C1 segment of cervical spinal cord (tissue), 14 donors: ENCODE results near the gene CCDC88A.
"Not testable (repeated sequence)": the region's sequence is repeated elsewhere in the genome, so short reads cannot be mapped to it uniquely, and the experiment has no call there.

ENCODE experiments used
- DNase-seq, 14 donors: peaks; one replicate each; lab custom pipeline; 2025; lab: John Stamatoyannopoulos, UW

Gene CCDC88A

DNA sequence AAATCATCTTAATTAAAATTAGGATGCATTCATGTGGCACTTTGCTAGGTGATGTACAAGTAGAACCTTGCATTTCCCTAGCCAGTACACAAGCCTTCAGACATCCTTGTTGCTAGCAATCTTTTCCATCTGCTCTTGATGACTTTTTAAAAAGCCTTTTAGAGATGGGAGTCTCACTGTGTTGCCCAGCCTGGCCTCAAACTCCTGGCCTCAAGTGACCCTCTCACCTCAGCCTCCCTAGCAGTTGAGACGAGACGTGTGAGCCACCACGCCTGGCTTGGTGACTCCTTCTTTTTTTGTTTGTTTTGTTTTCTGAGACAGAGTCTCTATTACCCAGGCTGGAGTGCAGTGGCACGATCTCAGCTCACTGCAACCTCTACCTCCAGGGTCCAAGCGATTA is 1.7 kb upstream of the CCDC88A start:
- DNase-seq, result no peak

DNA sequence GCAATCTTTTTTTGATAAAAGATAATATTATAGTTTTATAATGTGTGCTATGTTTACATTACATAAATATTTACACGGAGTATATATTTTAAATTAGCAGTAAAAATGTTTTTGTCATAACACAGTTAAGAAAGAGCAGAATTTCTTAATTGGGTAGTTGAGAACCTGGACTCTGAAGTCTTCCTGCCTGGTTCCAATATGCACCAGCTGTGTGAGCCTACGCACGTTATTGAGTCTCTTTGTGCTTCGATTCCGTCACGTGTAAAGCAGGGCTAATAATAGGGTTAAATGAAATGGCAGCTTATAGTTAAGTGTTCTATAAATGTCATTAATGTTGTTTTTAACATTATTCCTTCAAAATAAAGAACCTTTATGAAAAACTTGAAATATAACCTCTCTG is 1.2 kb upstream of the CCDC88A start:
- no peak for DNase-seq

DNA sequence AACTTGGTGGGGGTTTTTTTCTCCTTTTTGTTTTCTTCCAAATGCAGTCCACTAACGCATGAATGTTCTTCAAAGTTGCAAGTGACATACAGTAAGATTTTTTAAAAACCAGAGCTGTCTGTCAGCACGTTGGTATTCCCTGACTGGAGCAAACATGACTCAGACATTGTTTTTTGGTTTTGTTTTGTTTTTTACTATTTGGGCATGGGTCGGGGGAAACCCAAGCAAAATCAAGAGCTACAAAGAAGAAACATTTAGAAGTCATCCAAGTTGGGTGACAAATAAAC is 726 bp upstream of the CCDC88A start:
- DNase-seq, result no peak

DNA sequence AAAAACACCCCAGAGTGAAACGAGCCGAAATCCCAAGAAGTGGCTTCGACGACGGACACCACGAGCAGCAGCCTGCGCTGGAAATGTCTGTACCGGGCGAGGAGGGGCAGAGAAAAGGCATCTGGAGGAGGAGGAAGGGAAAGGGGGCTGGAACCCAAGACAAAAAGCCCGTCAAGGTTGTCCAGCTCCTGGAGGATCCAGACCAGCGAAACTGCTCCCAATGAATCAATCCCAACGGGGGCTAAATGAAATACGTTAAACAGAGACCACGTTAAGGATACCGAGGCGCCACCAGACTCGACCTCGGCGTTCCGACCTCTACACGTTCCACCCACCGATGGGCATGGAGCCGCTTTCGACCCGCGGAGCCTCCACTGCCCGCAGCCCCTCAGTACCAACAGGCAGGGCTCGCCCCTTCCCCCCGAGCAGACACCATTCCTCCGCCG is 400 bp downstream of the CCDC88A start:
- peak in 8 of 14 donors; percentile 62 to 85 (median 69) for DNase-seq

DNA sequence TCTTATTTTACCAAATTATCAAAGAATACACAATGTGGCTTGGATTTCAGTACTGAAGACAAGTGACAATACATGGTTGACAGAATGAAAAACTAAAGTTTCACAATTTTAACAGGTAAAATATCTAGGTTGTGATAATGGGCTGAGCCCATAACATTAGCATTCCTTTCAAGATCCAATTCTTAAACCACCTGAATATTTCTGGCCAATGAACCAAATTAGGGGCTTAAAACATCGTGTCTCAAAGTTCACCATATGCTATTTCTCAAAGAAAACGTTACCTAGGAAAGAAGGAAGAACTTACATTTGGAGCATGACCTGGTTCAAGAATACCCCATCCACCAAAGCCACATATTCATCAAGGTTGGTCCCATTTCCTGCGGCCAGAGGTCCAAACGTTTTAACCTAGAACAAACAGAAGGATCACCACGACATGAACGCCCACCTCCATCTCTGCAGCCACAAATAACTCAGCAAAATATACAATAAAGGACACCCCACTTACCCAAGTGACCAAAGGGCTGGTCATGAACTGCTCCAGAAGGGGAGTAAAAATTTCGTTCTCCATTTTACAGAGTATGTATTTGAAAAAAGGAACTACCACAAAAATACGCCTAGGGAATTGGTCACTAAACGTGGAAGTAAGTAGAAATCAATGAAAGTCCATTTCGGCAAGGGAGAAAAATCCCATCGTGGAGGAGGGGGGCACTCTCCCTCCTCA is 984 bp downstream of the CCDC88A start:
- DNase-seq, result peak in 4 of 14 donors; percentile 42 to 82 (median 62)

DNA sequence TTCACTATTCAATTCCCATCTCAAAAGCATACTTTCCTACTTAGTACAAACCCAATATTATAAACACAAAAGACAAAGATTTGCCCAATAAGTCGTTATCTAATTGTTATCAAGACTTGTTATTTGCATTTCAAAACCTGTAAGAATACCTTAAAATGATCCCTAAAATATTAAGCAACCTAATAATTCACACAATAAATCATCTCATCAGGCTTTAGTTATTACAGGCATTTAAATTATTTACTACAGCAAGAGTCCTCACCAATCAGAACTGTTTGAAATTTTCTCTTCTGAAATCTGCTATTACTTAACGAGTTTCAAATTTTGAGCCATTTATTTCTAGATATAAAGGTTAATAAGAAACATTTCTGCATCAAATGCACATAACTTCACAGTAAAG is 1.6 kb downstream of the CCDC88A start:
- peak in 1 of 14 donors; percentile 60 for DNase-seq

DNA sequence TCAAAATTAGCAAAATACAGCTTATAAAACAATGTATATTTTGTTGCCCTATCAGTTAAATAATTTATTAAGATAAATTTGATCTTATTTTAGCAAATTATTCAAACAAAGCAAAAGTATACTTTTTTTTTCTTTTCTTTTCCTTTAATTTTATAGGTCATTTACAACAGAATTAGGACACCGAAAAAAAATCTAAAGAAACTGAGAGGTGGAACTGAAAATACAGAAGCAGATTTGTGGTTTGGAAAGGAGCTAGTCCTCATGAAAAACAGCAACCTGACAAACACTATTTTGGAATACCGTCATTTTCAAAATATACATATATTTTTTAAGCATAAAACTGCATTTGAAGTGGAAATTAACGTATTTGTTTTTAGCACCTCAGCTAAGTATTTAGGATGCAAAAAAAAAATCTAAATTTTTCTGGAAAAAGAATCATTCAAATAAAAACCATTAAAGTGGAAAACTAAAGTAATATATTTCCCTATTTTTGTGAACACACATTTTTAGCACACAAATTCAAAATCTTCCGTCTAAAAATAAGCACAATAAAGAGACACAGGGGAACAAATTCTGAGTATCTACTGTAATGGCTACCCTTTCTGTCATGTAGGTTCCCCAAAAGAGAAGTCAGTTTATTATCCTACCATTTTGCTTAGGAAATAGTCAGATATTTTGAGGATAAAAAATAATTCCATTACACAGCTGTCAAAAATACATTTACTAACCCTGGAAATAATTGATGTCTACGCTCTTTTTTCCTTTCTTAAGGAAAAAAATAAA is 2.7 kb downstream of the CCDC88A start:
- DNase-seq, result no peak

DNA sequence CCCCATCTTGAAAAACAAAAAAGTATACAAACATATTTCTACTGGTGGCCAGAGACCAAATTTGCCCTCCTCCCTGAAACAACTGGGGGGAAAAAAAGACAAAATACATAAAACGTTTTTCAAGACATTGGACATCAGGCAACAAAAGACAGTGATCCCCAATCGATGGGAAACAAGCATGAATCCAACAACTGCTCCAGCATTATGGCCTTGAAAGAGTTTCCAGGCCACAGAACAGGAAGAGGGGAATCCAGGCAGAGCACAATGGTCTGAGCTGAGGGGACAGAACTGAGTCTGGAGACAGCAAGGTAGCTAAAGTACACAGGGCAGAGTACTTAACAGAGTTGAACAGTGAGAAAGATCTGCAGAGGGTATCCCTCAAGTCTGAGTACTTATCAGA is 4.4 kb downstream of the CCDC88A start:
- DNase-seq, result no peak

DNA sequence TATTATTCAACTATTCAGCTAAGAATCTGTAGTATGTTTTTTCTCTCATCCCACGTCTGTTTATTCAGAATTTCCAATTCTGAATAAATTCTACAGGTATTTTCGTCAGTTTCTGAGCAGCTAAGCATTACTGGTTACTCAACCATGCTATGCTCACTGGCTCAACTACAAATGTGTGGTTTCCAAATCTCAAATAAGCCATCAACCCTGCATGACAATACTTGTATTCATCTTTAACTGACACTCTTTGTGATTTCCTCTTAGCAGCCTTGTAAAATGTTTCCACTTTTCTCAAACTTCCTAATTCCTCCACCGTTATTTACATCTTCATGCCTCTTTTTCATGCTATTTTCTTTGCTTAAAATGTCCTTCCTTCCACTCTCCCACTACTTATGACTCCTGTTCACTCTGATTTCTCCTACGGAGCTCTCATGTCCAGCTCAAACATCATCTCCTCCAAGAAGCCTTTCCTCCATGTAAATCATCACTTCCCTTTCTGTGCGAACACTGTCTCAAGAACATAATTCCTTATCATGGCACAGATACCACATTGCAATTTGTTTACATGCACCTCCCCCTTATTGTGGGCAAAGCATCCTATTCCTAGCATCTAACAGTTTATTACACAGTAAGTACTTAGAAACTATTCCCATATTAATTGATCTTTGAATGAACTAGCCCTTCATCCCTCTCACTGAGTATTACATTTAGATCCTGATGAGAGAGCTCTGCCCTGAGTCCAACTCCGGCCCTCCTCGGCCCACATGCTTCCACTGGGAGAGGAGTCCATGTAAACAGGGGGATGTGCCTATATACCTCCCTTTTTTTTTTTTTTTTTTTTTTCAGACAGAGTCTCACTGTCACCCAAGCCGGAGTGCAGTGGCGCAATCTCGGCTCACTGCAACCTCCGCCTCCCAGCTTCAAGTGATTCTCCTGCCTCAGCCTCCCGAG is 10.5 kb downstream of the CCDC88A start:
- DNase-seq, result peak in 1 of 14 donors; percentile 26

DNA sequence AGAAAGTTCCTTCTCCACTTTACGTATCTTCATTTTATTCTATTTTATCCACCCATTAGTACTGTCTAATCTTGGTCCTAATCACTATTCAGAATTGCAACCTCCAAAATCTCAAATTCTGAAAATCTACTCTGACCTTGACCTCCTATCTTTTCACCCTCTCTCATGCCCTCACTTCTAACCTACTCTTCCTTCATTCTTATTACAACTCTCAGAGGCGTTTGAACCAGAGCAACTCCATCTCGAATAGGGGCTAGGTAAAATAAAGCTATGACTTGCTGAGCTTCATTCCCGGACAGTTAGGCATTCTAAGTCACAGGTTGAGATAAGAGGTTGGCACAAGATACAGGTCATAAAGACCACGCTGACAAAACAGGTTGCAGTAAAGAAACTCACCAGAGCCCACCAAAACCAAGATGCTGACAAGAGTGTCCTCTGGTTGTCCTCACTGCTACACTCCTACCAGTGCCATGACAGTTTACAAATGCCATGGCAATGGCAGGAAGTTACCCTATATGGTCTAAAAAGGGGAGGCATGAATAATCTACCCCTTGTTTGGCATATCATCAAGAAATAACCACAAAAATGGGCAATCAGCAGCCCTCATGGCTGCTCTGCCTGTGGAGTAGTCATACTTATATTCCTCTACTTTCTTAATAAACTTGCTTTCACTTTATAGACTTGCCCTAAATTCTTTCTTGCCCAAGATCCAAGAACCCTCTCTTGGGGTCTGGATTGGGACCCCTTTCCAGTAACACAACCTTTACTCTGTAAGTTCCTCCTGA is 11.4 kb downstream of the CCDC88A start:
- DNase-seq, result no peak

DNA sequence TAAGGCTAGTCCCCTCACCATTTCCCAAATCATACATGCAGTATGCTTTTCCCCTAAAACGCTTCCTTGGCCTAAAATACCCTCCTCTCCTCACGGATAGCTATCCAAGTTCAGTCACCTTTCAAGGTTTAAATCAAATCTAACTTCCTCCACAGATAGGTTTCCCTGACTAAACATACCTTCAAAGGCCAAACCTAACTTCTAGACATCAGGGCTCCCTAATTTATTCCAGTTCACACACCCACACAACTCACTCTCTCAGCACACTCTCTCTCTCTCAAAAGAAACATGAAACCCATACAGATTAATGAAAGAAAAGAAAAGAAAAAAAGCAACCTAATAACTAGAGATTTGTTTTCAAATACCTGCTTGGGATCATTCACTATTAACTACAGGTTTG is 14.5 kb downstream of the CCDC88A start:
- no peak for DNase-seq

GRCh38 chr2:55403256-55403998 is 16.2 kb downstream of the CCDC88A start:
- peak in 1 of 14 donors; percentile 34 for DNase-seq

DNA sequence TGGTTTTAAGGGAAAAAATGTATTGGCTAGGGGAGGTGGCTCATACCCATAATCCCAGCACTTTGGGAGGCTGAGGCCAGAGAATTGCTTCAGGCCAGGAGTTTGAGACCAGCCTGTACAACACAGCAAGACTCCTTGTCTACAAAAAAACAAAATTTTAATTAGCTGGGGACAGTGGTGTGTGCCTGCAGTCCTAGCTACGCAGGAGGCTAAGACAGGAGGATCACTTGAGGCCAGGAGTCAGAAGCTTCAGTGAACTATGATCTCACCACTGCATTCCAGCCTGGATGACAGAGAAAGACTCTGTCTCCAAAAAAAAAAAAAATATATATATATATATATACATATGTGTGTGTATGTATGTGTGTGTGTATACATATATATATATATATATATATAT is 18.5 kb downstream of the CCDC88A start:
- no peak for DNase-seq

DNA sequence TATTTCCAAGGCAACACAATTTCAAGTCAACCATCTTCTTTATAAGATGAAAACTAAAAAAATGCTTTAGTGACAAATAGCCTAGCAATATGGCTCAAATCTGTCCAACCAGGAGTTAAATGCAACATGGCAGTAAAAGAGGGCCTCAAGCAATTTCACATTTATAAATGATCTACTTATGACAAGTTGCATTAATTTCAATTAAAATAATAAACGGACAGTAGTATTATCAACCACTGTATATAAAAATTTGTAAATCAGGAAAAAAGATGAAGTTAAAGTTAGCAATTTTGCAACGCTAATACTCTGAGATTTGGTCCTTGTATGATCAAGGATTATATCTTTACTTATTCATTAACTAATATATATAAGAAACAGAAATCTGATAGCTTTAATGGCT is 19.3 kb downstream of the CCDC88A start:
- DNase-seq, result no peak

DNA sequence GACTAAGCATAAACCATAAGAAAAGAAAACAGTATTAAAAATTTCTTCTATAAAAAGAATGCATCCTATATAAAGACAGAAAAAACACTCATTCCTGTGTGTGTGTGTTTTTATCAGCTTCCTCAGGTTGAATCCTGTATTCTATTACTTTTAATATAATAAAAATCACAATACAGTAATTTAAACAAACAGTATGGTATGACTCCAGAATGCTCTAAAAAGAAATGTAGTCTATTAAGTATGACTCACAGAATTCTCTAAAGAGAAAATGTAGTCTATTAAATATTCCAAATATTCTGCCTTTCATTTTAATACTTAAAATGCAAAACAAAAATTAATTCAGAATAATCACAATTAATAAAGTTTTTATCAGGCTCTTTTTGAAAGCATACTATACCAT is 19.8 kb downstream of the CCDC88A start:
- no peak for DNase-seq

GRCh38 chr2:55395724-55396605 is 23.7 kb downstream of the CCDC88A start:
- no peak for DNase-seq

- no peak for DNase-seq
Observed at GRCh38 chr2:55391615-55392242, 27.9 kb downstream of the CCDC88A start.

GRCh38 chr2:55391155-55391554 is 28.5 kb downstream of the CCDC88A start:
- no peak for DNase-seq

GRCh38 chr2:55385516-55385915 is 34.1 kb downstream of the CCDC88A start:
- DNase-seq, result not testable (repeated sequence)
